Frontal cortex (tissue), 4 donors: ENCODE measurements around the gene EEF1AKMT4. TPM values are rescaled to one million over a fixed set of nuclear protein-coding genes. Genes with fewer than 3 reads are reported as not detected.
"Not testable (repeated sequence)": the region's sequence is repeated elsewhere in the genome, so short reads cannot be mapped to it uniquely, and the experiment has no call there.

Experiments
- DNase-seq, 2 donors: peaks; one replicate each; pipeline ENCODE4 v3.0.0; 2012; ENCODE audit warnings: low spot score in 2 of 2
- FAIRE-seq: peaks from 2 replicates; lab custom pipeline; 2012; peaks lifted over from hg19 to GRCh38; lab: Jason Lieb, UNC
- total RNA-seq: library from RNA; depleted of rRNA; stranded (reverse); fragments of >200 nt; gene quantifications from one replicate; pipeline ENCODE4 v1.2.3, GENCODE V29; 2014
- donor health status: control.
- donor health status: control.
- donor health status: control.

The EEF1AKMT4 gene
- total RNA-seq, 1 donor from 2014 or later, result 0.82 TPM

GRCh38 chr3:184257083-184257915 lies 7.8 kb downstream of the EEF1AKMT4 start:
- DNase-seq (no peak), FAIRE-seq (no peak)

- FAIRE-seq, result no peak
These were observed 9.5 kb downstream of the EEF1AKMT4 start for GRCh38 chr3:184258926-184259325.

GRCh38 chr3:184259396-184259877 lies 10.0 kb downstream of the EEF1AKMT4 start:
- DNase-seq (no peak), FAIRE-seq (no peak)

More at GRCh38 chr3:184258926-184259325, 9.5 kb downstream of the EEF1AKMT4 start:
- DNase-seq, result peak in 1 of 2 donors; percentile 22

GRCh38 chr3:184259878-184260723 lies 10.6 kb downstream of the EEF1AKMT4 start:
- FAIRE-seq, result no peak
- peak; percentile 85 to 90 for DNase-seq

- DNase-seq (no peak), FAIRE-seq (no peak)
These were observed 11.3 kb downstream of the EEF1AKMT4 start for GRCh38 chr3:184260724-184261269.

- FAIRE-seq (no peak), DNase-seq (peak; percentile 86 to 88)
These were observed 11.9 kb downstream of the EEF1AKMT4 start, which contains the start of gene CAMK2N2 for GRCh38 chr3:184261270-184261853. Gene CAMK2N2 (minus strand): TSS chr3:184261553. CDS start chr3:184261285, 268 bp downstream.

- DNase-seq (peak in 1 of 2 donors; percentile 55), FAIRE-seq (no peak)
These were observed 12.6 kb downstream of the EEF1AKMT4 start for GRCh38 chr3:184261854-184262763.

- no peak for FAIRE-seq
These were observed 13.3 kb downstream of the EEF1AKMT4 start for GRCh38 chr3:184262764-184263179.

GRCh38 chr3:184267249-184267648 lies 17.8 kb downstream of the EEF1AKMT4 start:
- not testable (repeated sequence) for DNase-seq, FAIRE-seq

More at GRCh38 chr3:184262764-184263179, 13.3 kb downstream of the EEF1AKMT4 start:
- no peak for DNase-seq

- DNase-seq (no peak), FAIRE-seq (no peak)
These were observed 22.8 kb downstream of the EEF1AKMT4 start for GRCh38 chr3:184272269-184272668.

GRCh38 chr3:184275381-184275701 lies 25.9 kb downstream of the EEF1AKMT4 start:
- no peak for DNase-seq
- FAIRE-seq, result no peak

GRCh38 chr3:184275961-184276910 lies 26.8 kb downstream of the EEF1AKMT4 start, which contains the start of gene ECE2:
Gene ECE2 (plus strand): TSS chr3:184276022. CDS start chr3:184276154, 132 bp downstream.
- FAIRE-seq, result no peak
- peak in 1 of 2 donors; percentile 64 for DNase-seq

GRCh38 chr3:184277366-184277765 lies 27.9 kb downstream of the EEF1AKMT4 start:
- FAIRE-seq (no peak), DNase-seq (no peak)

GRCh38 chr3:184282941-184283340 lies 33.5 kb downstream of the EEF1AKMT4 start:
- no peak for FAIRE-seq

GRCh38 chr3:184283681-184284080 lies 34.2 kb downstream of the EEF1AKMT4 start:
- DNase-seq, result no peak
- FAIRE-seq, result no peak

More at GRCh38 chr3:184282941-184283340, 33.5 kb downstream of the EEF1AKMT4 start:
- DNase-seq, result no peak

GRCh38 chr3:184284696-184285095 lies 35.2 kb downstream of the EEF1AKMT4 start:
- FAIRE-seq, result no peak
- peak; percentile 66 to 82 for DNase-seq

- FAIRE-seq (no peak), DNase-seq (peak; percentile 50 to 63)
These were observed 40.0 kb downstream of the EEF1AKMT4 start for GRCh38 chr3:184289426-184289938.
